PC-9 (cell line): ENCODE results near the gene ACBD6. TPM values are rescaled to one million over a fixed set of nuclear protein-coding genes. Genes with fewer than 3 reads are reported as not detected.

Experiments used
- BruUV-seq: library from RNA; stranded (reverse); fragments of 400-500 nt; replicated peaks from 2 replicates; lab custom pipeline; 2021; lab: Mats Ljungman, UMichigan
- CTCF ChIA-PET: fragments of 300-600 bp; sonication (Branson Sonifier 250); formaldehyde crosslinking; loops from one replicate; lab custom pipeline; 2022; ENCODE audit warnings: antibody characterized with exemption; lab: Charles Lee
- POLR2A ChIA-PET: fragments of 300-600 bp; sonication (Branson Sonifier 250); formaldehyde crosslinking; loops from one replicate; lab custom pipeline; 2022; ENCODE audit warnings: antibody characterized with exemption; ENCODE audit not compliant: unreplicated experiment; lab: Charles Lee
- DNase-seq, 2 experiments: peaks; one replicate each; pipeline versions ENCODE4 v3.0.0 to v3.0.0-alpha.2; 2015 to 2022; ENCODE audit warnings: mixed read lengths in 1 of 2
- H2AFZ ChIP-seq: fragments of 200-600 bp; sonication (generic); 2 replicates; pipeline ENCODE4 v1.8.1; 2017; ENCODE audit warnings: antibody characterized with exemption
- H3F3A ChIP-seq: fragments of 200-600 bp; sonication (generic); 2 replicates; pipeline ENCODE4 v1.8.1; 2017; ENCODE audit warnings: antibody characterized with exemption, mild to moderate bottlenecking, low read depth; ENCODE audit not compliant: insufficient read depth
- H3K27ac ChIP-seq: fragments of 200-600 bp; sonication (generic); 2 replicates; pipeline ENCODE4 v1.6.1; 2016; ENCODE audit warnings: mixed run types
- H3K27me3 ChIP-seq: fragments of 200-600 bp; sonication (generic); 2 replicates; pipeline ENCODE4 v1.6.1; 2016; ENCODE audit warnings: low read depth, mixed run types; ENCODE audit not compliant: insufficient read depth
- H3K36me3 ChIP-seq: fragments of 200-600 bp; sonication (generic); 2 replicates; pipeline ENCODE4 v1.6.1; 2016; ENCODE audit warnings: low read depth, mixed run types
- H3K4me1 ChIP-seq: fragments of 200-600 bp; sonication (generic); replicated peaks from 2 replicates; pipeline ENCODE4 v1.6.1; 2016; ENCODE audit warnings: mixed run types; ENCODE audit not compliant: insufficient read depth
- H3K4me2 ChIP-seq: fragments of 200-600 bp; sonication (generic); 2 replicates; pipeline ENCODE4 v1.6.1; 2017; ENCODE audit warnings: mixed run types
- H3K4me3 ChIP-seq: fragments of 200-600 bp; sonication (generic); 2 replicates; pipeline ENCODE4 v1.6.1; 2016; ENCODE audit warnings: mixed run types
- H3K79me2 ChIP-seq: fragments of 200-600 bp; sonication (generic); 2 replicates; pipeline ENCODE4 v1.6.1; 2017; ENCODE audit warnings: low read depth, mixed run types
- H3K9me2 ChIP-seq: fragments of 200-600 bp; sonication (generic); 2 replicates; pipeline ENCODE4 v1.8.1; 2017; ENCODE audit warnings: mild to moderate bottlenecking; ENCODE audit not compliant: insufficient read depth
- H3K9me3 ChIP-seq: fragments of 200-600 bp; sonication (generic); 2 replicates; pipeline ENCODE4 v1.8.1; 2016; ENCODE audit warnings: low read depth; ENCODE audit not compliant: insufficient read depth
- H4K20me1 ChIP-seq: fragments of 200-600 bp; sonication (generic); 2 replicates; pipeline ENCODE4 v1.8.1; 2017; ENCODE audit not compliant: insufficient read depth
- EZH2 ChIP-seq: fragments of 200-600 bp; sonication (generic); IDR thresholded peaks from 2 replicates; pipeline ENCODE4 v1.8.0; 2017; ENCODE audit warnings: antibody characterized with exemption, low read depth
- intact Hi-C: fragments of 100-400 bp; cut with micrococcal nuclease; formaldehyde crosslinking; loops from one replicate; pipeline ENCODE4 v1.10.0; 2022; ENCODE audit not compliant: unreplicated experiment
- total RNA-seq: library from RNA; stranded (reverse); gene quantifications from 2 replicates; pipeline ENCODE4 v1.2.3, GENCODE V29; 2021
- TF ChIP-seq, protein P1 (sequence below): fragments of 200-600 bp; sonication (generic); conservative IDR thresholded peaks from 2 replicates; pipeline ENCODE4 v1.6.1; 2017; ENCODE audit warnings: mixed run types, antibody characterized with exemption, mild to moderate bottlenecking, moderate library complexity

Gene ACBD6
- total RNA-seq, 1 experiment from 2014 or later = 61.0 TPM

DNA sequence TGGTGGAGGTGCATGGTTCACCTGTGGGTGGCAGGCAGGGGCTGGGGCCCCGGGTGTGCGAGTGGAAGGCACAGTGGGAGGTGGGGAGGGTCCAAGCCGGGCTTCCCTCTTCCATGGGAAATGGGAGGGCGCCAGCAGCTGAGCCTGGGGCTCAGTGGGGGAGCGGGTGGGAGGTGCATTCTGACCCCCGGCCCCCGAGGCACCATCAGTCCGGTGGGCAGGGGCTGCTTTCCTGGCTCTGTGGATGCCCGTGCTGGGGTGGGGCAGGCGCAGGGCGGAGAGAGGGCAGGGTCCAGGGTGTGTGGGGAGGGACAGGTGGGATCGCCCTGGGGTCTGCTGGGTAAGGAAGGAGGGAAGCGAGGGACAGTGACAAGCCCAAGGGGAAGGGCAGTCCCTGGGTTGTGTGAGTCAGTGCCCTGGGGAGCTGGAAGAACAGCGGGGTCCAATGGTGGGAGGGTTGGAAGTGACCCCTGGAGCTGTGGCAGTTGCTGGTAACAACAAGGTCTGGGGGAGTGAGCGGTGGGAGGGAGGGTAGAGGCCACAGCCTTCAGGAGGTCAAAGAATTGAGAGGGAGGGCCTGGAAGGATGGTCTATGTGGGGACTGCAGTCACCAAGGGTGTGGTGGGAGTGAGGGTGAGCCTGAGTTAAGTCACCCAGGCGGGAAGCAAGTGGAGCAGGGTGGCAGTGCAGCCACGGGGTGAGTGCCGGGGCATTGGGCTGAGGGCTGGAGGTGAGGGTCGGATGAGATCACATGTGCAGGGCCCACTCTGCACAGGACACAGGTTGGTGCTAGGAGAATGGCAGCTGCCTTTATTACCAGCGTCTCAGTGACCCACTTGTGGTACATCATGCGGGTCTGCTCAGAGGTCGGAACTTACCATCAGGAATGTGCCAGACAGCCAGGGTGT lies 242.7 kb downstream of the ACBD6 start:
- intact Hi-C loops = no loop called here
- BruUV-seq = no TSS peak
- no peak for TF ChIP-seq EZH2
- TF ChIP-seq, protein P1, sequence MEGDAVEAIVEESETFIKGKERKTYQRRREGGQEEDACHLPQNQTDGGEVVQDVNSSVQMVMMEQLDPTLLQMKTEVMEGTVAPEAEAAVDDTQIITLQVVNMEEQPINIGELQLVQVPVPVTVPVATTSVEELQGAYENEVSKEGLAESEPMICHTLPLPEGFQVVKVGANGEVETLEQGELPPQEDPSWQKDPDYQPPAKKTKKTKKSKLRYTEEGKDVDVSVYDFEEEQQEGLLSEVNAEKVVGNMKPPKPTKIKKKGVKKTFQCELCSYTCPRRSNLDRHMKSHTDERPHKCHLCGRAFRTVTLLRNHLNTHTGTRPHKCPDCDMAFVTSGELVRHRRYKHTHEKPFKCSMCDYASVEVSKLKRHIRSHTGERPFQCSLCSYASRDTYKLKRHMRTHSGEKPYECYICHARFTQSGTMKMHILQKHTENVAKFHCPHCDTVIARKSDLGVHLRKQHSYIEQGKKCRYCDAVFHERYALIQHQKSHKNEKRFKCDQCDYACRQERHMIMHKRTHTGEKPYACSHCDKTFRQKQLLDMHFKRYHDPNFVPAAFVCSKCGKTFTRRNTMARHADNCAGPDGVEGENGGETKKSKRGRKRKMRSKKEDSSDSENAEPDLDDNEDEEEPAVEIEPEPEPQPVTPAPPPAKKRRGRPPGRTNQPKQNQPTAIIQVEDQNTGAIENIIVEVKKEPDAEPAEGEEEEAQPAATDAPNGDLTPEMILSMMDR = no peak

DNA sequence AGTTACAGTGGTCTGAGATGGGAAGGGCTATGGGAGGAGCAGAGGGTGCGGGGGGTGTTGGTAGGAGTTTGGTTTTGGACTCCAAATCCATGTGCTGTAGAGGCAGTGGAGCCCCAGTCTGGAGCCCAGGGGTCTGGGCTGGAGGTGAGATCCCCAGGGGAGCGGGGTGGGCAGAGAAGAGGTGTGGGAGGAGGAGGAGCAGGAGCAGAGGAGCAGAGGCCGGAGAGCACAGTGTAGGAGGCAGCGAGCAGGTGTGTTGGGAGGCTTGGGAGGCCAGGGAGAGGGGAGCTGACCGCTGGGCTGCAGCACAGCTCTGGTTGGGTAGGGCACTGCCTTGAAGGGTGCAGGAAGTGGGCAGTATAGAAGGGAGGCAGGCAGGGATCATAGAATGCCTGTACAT lies 243.4 kb downstream of the ACBD6 start:
- no peak overlapping the region for H3K27ac ChIP-seq
- TF ChIP-seq, protein P1 = no peak
- TF ChIP-seq EZH2 = no peak
- no peak overlapping the region for H3K4me2 ChIP-seq
- no peaks in the 10 kb centered on the region for H3F3A ChIP-seq
- ChIA-PET POLR2A (no interaction called here), CTCF (no interaction called here)
- no peaks in the 10 kb centered on the region for H3K9me3 ChIP-seq
- H3K4me3 ChIP-seq = no peak overlapping the region
- H3K9me2 ChIP-seq = no peaks in the 10 kb centered on the region
- no peaks in the 10 kb centered on the region for H3K36me3 ChIP-seq
- no peaks in the 10 kb centered on the region for H4K20me1 ChIP-seq
- no peaks in the 10 kb centered on the region for H3K79me2 ChIP-seq
- no peaks in the 10 kb centered on the region for H3K4me1 ChIP-seq
- no peaks in the 10 kb centered on the region for H3K27me3 ChIP-seq
- no peak overlapping the region for H2AFZ ChIP-seq
- no TSS peak for BruUV-seq
- DNase-seq = no peak
- intact Hi-C loops = no loop called here

More for the DNA sequence above, 242.7 kb downstream of the ACBD6 start:
- no peaks in the 10 kb centered on the region for H3K9me2 ChIP-seq
- H3K4me1 ChIP-seq = no peaks in the 10 kb centered on the region
- CTCF ChIA-PET = no interaction called here
- H3K4me2 ChIP-seq = no peak overlapping the region
- DNase-seq = no peak
- no peaks in the 10 kb centered on the region for H3K36me3 ChIP-seq
- H3F3A ChIP-seq = no peaks in the 10 kb centered on the region
- H3K9me3 ChIP-seq = no peaks in the 10 kb centered on the region
- H3K27ac ChIP-seq = no peak overlapping the region
- no peak overlapping the region for H3K4me3 ChIP-seq
- H4K20me1 ChIP-seq = no peaks in the 10 kb centered on the region
- H3K79me2 ChIP-seq = no peaks in the 10 kb centered on the region
- H3K27me3 ChIP-seq = no peaks in the 10 kb centered on the region
- H2AFZ ChIP-seq = no peak overlapping the region
- POLR2A ChIA-PET = no interaction called here

DNA sequence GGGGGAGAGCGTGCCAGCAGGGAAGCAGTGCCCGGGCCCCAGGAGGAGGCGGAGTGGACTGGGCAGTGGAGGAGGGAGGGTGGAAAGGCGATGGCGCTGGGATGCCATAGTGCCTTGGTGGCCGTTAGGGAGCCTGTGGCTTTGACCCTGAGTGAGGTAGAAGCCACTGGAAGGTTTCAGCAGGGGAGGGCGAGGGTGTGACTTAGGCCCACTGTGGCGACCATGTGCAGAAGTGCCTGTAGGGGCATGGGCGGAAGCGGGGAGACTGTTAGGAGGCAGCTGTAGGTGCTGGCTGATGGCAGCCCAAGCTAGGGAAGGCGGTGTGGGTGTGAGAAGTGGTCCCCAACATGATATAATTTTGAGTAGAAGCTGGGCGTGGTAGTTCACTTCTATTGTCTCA lies 244.1 kb downstream of the ACBD6 start:
- no peak for DNase-seq
- intact Hi-C loops = no loop called here
- no peaks in the 10 kb centered on the region for H3K27me3 ChIP-seq

More for the DNA sequence above, 244.1 kb downstream of the ACBD6 start:
- H3K9me2 ChIP-seq = no peaks in the 10 kb centered on the region
- H3F3A ChIP-seq = no peaks in the 10 kb centered on the region
- POLR2A ChIA-PET = no interaction called here
- no peaks in the 10 kb centered on the region for H3K9me3 ChIP-seq
- no peaks in the 10 kb centered on the region for H3K4me1 ChIP-seq
- no peak overlapping the region for H3K27ac ChIP-seq
- CTCF ChIA-PET = no interaction called here
- no peak overlapping the region for H2AFZ ChIP-seq
- no peak overlapping the region for H3K4me3 ChIP-seq
- no peaks in the 10 kb centered on the region for H3K79me2 ChIP-seq
- no peaks in the 10 kb centered on the region for H3K36me3 ChIP-seq
- TF ChIP-seq EZH2 = no peak
- TF ChIP-seq, protein P1 = no peak
- no TSS peak for BruUV-seq
- H3K4me2 ChIP-seq = no peak overlapping the region
- H4K20me1 ChIP-seq = no peaks in the 10 kb centered on the region
